Stimulated activated CD4-positive, alpha-beta T cell treated with anti-CD3 and anti-CD28 coated beads, Interleukin-12 subunit alpha, Interleukin-12 subunit beta, amount 100 ng/mL, for 24 hours (primary cell): ENCODE data around the gene SLC25A45.

ENCODE experiments used
- DNase-seq, 2 experiments: peaks; one replicate each; pipeline ENCODE4 v3.0.0-alpha.2; 2020; ENCODE audit warnings: low read depth in 2 of 2

SLC25A45 gene

DNA sequence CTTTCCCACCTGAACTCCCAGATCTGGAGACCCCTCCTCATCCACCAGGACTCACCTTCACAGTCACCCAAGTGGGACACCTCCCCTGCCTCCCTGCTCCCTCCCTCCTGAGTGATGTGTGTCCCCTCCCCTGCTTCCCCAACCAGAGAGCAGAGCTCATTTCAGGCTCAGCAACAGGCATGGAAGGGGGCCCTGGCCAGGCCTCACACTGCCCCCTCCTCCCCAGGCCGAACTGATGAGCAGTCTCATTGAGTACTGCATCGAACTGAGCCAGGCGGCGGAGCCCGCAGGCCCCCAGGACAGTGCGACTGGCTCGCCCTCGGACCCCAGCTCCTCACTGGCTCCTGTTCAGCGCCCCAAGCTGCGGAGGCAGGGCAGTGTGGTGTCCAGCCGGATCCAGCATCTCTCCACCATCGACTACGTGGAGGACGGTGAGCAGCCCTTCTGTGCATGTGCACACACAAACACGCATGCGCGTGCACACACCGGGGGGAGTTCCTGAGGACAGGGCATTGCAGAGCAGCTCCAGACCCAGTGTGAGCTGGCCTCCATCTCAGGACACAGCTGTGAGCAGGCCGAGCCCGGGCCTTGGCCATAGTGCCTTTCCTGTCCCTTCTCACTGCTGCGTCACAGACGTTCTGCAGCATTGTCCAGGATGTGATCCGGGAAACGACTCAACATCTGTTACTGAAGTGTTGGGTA lies 22.3 kb upstream of the SLC25A45 start:
- no peak for DNase-seq

DNA sequence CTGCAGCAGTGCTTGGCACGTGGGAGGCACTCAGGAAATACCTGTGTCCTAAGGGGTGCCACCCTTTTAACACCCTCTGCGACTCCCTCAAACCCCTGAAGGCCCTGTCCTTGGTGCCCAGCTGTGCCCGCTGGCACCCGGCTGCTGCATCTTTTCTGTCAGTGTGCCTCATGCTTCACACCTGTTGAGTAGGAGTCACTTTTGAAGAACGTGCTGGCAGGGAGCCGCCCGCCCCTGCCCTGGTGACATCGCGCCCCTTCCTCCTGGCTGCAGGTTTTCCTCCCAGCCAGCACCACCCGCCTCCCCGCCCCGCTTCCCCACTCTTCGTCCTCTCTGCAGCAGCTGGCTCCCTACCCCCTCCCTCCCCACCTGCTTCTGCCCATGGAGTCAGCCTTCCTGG lies 21.8 kb upstream of the SLC25A45 start:
- DNase-seq, result no peak

DNA sequence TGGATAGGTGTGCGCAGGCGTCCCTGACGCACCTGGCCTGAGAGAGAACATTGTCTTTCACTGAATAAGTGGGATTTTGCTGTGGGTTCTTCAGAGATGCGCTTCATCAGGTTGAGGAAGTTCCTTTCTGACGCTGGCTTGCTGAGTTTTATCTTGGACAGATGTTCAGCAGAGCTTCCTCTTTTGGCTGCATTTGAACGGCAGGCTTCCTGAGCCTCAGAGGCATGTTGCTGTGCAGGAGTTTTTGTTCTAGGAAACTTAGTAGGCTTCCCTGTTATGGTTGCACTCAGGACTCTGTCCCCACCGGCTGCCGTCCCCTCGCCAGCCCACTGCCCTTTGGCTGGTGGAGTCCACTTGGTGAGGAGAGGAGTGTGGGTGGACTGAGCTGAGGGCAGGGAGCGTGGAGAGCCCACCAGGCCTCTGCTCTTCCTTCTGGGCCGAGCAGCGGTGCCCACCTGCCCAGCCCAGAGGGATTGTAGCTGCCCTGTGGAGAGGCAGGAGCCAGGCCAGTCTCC lies 21.2 kb upstream of the SLC25A45 start:
- DNase-seq, result no peak

DNA sequence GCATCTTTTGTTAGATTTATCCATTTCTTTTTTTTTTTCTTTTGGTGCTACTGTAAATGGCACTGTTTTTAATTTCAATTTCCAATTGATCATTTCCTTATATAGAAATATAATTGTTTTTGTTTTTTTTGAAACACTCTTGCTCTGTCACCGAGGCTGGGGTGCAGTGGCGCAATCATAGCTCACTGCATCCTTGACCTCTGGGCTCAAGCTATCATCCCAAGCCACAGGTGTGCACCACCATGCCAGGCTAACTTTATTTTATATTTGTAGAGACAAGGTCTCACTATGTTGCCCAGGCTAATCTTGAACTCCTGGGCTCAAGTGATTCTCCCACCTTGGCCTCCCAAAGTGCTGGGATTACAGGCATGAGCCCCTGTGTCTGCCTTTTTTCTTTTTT lies 20.3 kb upstream of the SLC25A45 start:
- DNase-seq, result no peak

DNA sequence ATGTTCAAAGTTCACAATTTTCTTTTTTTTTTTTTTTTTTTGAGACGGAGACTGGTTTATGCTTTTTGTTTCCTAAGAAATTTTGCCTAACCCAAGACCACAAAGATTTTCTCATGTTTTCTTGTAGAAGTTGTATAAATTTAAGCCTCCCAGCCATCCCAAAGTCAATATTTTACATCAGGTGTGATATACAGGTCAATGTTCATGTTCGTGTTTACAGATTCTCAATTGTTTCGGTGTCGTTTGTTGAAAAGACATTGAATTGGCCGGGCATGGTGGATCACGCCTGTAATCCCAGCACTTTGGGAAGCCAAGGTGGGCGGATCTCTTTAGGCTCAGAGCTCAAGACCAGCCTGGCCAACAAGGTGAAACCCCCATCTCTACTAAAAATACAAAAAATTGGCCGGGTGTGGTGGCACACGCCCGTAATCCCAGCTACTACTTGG lies 19.4 kb upstream of the SLC25A45 start:
- no peak for DNase-seq

DNA sequence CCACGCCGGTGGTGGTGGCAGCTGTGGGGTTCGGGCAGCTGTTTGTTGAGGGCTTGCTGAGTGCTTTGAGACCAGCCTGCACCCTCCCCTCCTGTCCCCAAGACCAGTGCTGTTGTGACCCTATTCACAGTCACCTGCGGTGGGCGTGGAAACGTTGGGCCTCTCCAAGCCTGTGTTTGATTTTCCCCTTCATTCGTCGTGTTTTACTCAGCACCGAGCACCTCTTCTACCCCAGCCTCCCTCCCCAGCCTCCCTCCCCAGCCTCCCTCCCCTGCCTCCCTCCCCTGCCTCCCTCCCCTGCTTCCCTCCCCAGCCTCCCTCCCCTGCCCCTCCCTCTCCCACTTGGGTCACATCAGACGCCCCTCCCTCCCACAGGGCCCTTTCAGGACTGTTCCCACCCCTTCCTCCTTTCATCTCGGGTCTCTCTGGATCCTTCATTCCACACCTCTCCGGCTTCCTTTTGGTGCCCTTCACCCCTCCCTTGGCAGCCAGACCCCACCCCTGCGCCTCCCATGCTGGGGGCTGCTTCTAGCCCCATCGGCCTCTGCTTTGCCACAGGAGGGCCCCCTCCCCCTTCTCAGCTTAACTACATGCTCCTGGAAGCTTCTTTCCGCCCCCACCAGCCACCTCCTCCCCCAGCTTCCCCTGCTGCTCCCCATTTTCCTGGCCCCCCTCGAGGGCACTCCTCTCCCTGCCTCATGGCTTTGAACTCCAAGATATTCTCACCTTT lies 18.8 kb upstream of the SLC25A45 start:
- DNase-seq, result no peak

DNA sequence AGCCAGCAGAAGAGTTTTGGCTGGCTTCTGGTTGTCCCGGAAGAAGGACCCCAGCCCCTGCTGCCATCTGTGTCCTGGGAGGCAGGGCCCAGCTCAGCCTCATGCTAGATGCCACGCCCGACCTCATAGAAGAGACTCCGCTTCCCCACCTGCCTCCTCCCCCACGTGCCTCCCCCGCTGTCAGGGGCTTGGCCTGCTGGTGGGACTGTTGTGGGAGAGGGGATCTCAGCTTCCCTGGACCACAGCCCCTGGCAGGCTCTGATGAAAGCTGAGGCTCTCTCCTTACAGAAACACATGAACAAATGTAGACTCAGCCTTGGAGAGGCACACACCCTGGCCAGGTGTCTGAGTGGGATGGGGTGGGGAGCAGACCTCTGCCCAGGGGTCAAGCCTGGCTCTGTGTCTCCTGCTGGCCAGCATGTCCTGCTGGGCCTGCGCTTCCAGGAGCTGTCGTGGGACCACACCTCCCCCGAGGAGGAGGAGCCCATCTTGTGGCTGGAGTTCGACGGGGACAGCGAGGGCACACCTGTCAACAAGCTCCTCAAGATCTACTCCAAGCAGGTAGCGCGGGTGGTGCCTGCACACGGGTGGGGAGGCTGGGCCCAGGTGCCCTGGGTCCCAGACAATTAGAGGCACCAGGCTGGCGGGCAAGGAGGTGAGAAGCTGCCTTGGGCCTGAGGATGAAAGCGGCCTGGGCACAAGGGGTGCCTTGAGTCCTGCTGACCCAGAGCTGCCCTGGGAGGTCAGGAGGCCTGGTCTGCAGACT lies 18.0 kb upstream of the SLC25A45 start:
- no peak for DNase-seq

DNA sequence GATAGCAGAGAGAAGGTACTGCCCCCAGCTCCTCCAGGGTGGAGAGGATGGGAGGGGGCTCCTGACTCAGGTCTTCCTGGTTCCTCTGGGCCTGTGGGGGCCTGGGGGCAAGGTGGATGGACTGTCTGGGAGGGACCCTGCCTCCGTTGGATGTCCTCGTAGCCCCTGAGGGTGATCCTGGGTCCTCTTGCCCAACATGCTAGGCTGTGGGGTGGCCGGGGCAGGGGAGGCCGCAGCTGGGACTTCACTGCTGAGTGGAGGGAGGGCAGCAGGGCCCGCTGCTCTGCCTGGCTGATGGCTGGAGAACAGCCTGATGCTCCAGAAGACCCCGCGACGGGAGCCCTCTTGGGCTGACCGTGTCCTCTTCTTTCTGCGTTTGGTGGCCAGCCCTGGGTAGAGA lies 17.4 kb upstream of the SLC25A45 start:
- DNase-seq, result no peak

DNA sequence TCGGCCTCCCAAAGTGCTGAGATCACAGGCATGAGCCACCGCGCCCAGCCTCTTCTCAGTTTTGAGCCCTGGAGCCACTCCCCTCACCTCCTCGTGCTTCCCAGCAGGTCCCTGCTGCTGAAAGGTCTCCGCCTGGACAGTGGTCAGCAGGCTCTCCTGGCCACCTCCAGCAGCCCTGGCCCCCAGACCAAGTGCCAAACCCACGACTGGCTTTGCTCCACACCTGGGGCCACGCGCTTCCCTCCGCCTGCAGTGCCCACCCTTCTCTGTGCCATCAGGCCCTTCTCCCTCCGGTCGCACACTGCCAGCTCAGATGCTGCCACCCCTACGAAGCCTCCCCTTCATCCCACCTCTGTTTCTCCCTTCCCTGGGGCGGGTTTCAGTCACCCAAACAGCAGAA lies 16.8 kb upstream of the SLC25A45 start:
- DNase-seq, result no peak

DNA sequence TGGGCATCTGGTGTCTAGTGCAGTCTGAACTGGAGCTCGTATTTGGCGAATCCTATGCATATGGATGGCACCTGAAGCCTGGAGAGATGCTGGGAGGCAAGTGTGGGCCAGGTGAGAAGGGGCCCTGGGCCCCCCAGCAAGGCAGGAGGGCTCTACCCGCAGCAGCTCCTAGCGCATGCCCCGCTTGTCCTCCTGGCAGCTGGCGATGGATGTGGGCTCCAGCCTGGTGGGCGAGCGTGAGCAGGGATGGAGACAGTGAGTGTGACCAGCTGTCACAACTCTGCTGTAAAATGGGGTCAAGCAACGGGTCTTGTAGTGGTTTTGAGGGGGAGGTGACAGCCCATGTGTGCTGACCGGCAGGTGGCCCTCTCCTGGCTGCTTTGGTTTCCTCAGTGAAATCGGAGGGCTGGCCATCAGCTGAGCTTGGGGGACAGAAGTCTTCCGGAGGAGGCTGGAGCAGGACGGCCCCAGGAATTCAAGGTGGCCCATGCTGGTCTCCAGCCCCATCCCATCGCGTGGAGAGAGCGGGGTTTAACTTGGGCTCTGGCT lies 16.0 kb upstream of the SLC25A45 start:
- DNase-seq, result no peak

DNA sequence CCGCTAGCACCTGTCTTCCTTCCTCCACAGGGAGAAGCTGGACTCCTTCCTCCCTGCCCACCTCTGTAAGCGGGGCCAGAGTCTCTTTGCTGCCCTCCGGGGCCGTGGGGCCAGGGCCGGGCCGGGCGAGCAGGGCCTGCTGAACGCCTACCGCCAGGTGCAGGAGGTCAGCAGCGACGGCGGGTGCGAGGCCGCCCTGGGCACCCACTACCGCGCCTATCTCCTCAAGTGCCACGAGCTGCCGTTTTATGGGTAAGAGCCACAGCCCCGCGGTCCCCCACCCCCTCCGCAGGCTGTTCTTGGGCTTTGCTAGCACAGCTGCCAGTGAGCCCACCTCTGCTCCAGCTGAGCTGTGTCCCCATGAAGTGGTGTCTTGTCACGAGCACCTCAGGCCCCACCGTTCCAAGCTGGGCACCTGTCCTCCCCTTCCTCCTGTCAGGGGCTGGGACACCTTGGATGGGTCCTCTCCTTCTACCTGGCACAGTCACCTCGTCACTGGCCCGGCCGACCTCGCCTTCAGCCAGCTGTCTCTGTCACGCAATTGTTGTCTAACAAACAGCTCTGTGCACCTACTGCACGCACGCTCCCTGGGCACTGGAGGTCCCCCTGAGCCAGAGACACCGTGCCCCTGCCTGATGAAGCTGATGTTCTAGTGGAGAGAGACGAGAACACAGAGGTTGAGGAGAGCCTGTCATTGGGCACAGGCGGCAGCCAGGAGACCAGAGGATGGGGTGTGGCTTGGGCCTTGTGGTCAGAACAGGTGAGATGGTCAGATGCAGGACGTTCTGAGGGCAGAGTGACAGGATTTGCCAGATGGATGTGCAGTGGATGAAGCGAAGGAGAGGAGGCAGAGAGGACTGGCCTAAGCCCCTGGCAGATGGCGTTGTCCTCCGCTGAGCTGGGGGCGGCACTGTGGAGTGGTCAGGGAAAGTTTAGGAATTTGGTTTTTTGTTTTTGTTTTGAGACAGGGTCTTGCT lies 14.6 kb upstream of the SLC25A45 start:
- no peak for DNase-seq

DNA sequence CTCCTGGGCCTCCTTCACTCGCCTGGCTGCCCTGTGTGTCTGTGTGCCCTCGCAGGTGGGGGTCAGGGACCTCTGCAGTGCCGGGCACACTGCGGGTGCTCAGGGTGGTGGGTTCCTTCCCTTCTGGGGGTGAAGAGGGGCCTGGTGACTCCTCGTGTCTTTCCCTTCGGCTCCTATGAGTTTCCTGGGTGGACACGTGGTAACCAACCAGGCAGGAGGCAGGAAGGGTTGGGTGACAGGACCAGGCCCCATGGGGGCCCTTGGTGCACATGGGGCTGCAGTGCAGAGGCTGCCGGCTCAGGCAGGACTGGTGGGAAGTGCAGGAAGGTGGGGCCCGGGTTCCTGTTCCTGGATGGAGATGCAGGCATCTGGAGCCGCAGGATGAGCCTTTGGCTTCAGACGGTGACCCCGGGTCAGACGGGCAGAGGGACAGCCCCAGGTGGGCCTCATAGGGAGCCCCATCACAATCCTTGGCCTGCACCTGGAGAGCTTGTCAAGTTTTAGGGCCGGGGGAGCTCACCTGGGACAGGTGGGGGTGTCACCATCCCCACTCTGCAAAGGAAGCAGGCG lies 13.6 kb upstream of the SLC25A45 start:
- no peak for DNase-seq

DNA sequence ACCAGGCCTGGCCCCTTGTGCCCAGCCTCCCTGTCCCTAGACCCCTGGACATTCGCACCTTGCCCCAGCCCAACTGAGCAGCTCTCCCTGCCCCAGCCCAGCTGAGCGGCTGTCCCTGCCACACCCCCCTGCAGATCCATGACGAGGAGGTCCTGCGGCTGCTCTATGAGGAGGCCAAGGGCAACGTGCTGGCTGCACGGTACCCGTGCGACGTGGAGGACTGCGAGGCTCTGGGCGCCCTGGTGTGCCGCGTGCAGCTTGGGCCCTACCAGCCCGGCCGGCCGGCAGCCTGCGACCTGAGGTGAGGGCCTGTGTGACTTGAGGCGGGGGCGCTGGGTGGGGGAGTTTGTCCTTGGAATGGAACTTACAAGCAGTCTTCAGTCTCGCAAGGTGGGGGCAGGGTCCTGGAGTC lies 11.7 kb upstream of the SLC25A45 start:
- DNase-seq, result no peak

DNA sequence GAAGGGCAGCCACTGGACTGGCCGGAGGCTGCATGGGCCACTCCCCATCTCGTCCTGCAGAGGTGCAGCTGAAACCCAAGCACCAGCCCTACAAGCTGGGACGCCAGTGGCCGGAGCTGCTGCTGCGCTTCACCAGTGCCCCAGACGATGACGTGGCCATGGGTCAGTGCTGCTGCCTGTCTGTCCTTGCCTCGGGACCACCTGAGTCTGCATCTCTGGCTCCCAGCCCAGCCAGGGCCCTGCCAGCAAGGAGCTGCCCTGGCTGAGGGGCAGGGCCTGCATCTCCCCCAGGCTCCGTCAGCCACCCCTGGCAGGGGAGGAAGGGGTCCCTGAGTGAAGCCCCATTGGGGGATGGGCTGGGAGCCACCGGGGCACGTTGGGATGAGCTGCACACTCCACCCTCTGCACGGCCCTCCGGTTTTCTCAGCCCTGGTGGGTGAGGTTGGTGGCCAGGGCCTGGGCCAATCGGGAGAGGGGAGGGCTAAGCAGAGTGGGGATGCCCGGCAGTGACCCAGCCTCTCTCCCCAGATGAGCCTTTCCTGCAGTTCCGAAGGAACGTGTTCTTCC lies 11.2 kb upstream of the SLC25A45 start:
- no peak for DNase-seq

DNA sequence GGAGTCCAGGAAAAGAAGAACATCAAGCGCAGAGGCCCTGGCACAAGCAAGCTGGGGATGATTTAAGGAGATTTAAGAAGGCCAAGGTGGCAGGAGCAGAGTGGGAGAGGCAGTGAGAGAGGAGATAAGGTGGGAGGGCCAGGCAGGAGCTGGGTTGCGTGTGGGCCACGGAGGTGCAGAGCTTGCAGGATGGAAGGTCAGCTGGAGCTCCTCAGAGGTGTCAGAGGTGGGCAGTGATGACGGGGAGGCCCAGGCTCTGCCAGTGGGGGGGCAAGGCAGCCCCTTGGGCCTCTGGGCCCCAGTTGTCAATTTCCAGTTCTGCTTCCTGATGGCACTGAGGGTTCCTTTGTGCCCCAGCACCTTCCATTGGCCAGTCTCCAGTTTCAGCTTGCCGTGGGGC lies 10.5 kb upstream of the SLC25A45 start:
- DNase-seq, result no peak

DNA sequence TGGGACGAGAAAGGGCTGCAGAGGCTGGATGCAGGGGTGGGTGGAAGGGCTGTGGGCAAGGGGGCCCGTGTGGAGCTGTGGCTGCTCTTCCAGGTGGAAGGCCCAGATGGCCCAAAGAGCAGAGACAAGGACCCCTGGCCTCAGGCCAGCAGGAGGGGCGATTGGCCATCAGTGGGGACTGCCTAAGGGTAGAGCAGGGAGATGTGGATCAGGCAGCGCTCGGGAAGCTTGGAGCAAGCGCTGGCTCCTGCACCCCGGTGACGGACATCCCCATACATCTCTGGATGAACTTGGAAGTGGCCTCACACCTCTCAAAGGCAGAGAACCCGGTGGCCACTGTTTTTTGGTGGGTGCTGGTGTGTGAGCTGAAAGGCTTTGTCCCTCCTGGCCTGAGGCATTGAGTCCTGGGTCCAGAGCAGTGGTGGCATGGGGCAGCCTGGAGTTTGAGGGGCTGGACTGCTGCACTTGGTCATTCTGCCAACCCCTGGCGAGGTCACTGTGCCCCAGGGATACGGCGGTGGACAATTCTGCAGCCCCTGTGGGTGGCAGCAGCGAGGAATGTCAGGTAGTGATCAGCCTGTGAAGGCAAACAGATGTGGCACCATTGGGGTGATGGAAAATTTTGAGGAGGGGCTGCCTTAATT lies 9.9 kb upstream of the SLC25A45 start:
- no peak for DNase-seq

DNA sequence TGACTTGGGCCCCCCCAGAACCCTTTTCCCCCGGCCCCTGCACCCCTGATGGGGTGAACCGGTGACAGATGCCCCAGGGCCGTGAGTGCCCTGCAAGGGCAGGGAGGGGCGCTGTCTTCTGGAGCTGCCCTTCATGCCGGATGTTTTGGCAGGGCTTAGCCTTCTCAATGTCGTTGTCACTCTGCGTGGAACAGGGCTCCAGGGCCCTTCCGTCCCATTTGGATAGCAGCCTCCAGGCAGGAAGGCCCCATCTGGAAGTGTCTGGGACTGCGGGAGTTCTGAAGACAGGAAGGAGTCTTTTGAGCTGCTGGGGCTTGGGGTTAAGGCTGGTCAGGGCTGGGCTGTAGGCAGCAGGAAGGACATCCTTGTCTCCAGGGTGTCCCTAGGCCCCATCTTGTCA lies 8.6 kb upstream of the SLC25A45 start:
- no peak for DNase-seq

DNA sequence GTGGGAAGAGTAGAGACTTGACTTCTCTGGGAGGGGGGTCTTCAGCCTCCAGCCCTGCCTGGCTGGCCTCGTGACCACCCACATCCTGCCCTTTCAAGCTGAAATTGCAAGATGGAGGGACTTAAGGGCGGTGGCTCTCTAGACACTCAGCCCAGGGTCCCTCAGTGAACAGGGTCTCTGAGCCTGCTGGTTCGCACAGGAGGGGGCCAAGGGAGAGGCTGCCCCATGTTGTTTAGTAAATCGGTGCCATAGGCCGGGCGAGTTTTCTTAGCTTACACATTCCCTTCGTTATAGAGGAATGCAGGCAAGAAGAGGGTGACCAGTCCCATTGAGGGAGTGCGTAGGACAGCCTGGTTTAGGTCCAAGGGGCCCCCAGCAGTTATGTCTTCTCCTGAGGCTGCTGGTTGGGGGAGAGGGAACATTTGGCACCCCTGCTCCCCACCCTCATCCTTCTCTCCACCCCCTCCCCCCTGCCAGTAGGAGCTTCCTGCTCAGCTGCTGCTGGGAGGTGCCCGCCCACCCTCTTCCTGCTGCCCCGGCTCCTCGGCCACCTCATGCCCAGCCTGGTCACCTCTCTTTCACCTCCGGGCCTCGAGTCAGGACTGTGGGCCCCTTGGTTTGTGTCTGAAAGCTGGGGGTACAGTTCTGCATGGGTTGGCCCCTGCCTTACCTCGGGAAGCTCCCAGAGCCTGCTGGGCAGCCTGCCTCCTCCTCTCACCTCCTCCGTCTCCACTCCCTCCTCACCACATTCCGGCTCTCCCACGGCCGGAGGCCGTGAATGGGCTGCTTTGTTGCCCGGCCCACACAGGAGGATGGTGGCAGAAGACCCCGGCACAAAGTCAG lies 7.9 kb upstream of the SLC25A45 start:
- DNase-seq, result no peak
